ENCODE measurements around the gene ZNF445.

The ZNF445 gene

GRCh38 chr3:44436181-44436580 is 41.3 kb downstream of the ZNF445 start:
- H3K4me3 ChIP-seq (replicated peaks; ENCODE audit: low read depth, low read length), result no peak overlapping the region
- no peak for TF ChIP-seq CTCF (IDR thresholded peaks at IDR 0.05; ENCODE audit: low read length, missing control alignments)
- no peak for DNase-seq (ENCODE audit: low read depth)

GRCh38 chr3:44434834-44435510 is 42.5 kb downstream of the ZNF445 start:
- DNase-seq (ENCODE audit: low read depth), result no peak
- no peak for TF ChIP-seq CTCF (IDR thresholded peaks at IDR 0.05; ENCODE audit: low read length, missing control alignments)
- H3K4me3 ChIP-seq (replicated peaks; ENCODE audit: low read depth, low read length), result no peak overlapping the region

- H3K4me3 ChIP-seq (replicated peaks; ENCODE audit: low read depth, low read length), result no peak overlapping the region
- no peak for TF ChIP-seq CTCF (IDR thresholded peaks at IDR 0.05; ENCODE audit: low read length, missing control alignments)
- DNase-seq (ENCODE audit: low read depth), result no peak
These were observed 47.0 kb downstream of the ZNF445 start for GRCh38 chr3:44430466-44430865.

DNA sequence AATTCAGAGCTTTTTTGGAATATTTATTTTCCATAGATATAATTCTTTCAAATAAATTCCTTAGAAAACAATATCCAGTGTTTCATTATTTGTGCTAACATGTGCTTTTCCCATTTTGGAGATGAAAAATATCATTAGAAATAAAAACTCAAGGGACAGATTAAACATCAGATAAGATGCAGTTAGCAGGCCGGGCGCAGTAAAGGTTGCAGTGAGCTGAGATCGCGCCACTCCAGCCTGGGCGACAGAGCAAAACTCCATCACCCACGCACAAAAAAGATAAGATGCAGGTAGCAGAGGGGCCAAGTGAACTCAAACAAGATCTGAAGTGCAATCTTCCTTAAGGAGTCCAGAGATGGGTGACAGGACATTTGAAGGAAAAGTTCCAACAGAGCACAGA is 48.0 kb downstream of the ZNF445 start:
- TF ChIP-seq CTCF (IDR thresholded peaks at IDR 0.05; ENCODE audit: low read length, missing control alignments), result no peak
- DNase-seq (ENCODE audit: low read depth), result no peak
- H3K4me3 ChIP-seq (replicated peaks; ENCODE audit: low read depth, low read length), result no peak overlapping the region

DNA sequence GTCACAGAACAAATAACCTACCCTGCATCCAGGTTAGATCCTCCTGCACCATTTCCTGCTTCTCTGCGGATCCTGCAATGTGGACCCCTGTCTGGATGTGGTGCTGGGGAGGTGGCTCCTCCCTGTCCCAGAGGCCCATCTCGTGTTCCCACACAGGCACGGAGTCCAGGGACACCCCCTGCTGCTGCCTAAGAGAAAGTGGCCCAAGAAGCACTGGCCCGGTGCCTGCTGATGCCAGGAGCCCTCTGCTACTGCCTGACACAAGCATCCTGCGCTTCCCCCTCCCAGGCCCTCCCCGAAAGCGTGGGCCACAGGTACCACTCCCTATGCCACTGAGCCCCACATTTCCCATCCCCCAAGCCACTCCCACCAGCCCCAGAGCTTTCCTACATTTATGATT is 48.6 kb downstream of the ZNF445 start:
- DNase-seq (ENCODE audit: low read depth), result no peak
- no peak overlapping the region for H3K4me3 ChIP-seq (replicated peaks; ENCODE audit: low read depth, low read length)
- no peak for TF ChIP-seq CTCF (IDR thresholded peaks at IDR 0.05; ENCODE audit: low read length, missing control alignments)

GRCh38 chr3:44427683-44428082 is 49.8 kb downstream of the ZNF445 start:
- no peak overlapping the region for H3K4me3 ChIP-seq (replicated peaks; ENCODE audit: low read depth, low read length)
- no peak for DNase-seq (ENCODE audit: low read depth)
- no peak for TF ChIP-seq CTCF (IDR thresholded peaks at IDR 0.05; ENCODE audit: low read length, missing control alignments)

DNA sequence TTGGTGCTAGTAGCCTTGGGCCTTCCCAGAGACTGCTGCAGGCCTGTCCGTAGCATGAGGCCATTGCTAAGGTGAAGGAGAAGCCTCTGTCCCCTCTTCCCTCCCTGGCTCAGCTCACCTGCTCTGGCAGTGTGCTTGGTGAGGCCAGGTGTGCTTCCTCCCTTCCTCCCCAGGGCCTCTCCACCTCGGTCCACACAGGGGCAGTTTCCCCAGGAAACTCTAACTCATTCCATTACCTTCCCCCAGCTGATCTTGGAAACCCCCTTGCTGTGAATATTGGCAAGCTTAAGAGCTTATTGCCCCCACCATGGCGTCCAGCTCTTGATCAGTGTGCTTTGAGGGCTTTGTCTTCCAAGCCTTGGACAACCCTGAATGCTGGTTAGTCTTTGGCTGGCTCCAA is 52.7 kb downstream of the ZNF445 start:
- no peak overlapping the region for H3K4me3 ChIP-seq (replicated peaks; ENCODE audit: low read depth, low read length)
- DNase-seq (ENCODE audit: low read depth), result no peak
- TF ChIP-seq CTCF (IDR thresholded peaks at IDR 0.05; ENCODE audit: low read length, missing control alignments), result no peak

Measured in fibroblast of pulmonary artery (primary cell).